Gastrocnemius medialis (tissue), 4 donors: Measurements from ENCODE around the gene MMP21. TPM values are rescaled to one million over a fixed set of nuclear protein-coding genes. Genes with fewer than 3 reads are reported as not detected.

Experiments
- ATAC-seq, 2 donors: fragments of 150-250 bp; one replicate each; pipeline ENCODE4 v1.9.1; 2016
- DNase-seq, 2 donors: peaks; one replicate each; pipeline ENCODE4 v3.0.0-alpha.2; 2019
- H3K27ac ChIP-seq, 4 donors: fragments of 200-600 bp; sonication (generic); 1 replicate in 1 of 4; 2 replicates in 3 of 4; pipeline ENCODE4 v1.5.1; 2016 to 2018; ENCODE audit warnings: mild to moderate bottlenecking in 2 of 4, moderate library complexity in 1 of 4
- H3K27me3 ChIP-seq, 3 donors: fragments of 200-600 bp; sonication (generic) in 2 of 3; 1 replicate in 1 of 3; 2 replicates in 2 of 3; pipeline versions ENCODE4 v1.5.1 to v1.6.0; 2016 to 2019; ENCODE audit warnings: mild to moderate bottlenecking in 1 of 3, moderate library complexity in 1 of 3
- H3K36me3 ChIP-seq, 2 donors: fragments of 200-600 bp; sonication (generic) in 1 of 2; one replicate each; pipeline ENCODE4 v1.5.1; 2017 to 2018
- H3K4me1 ChIP-seq, 2 donors: fragments of 200-600 bp; sonication (generic) in 1 of 2; one replicate each; pipeline ENCODE4 v1.5.1; 2016 to 2017; ENCODE audit warnings: mild to moderate bottlenecking in 2 of 2
- H3K4me3 ChIP-seq, 4 donors: fragments of 200-600 bp; sonication (generic) in 3 of 4; 1 replicate in 1 of 4; 2 replicates in 3 of 4; pipeline ENCODE4 v1.5.1; 2016 to 2019; ENCODE audit warnings: mild to moderate bottlenecking in 2 of 4
- H3K9me3 ChIP-seq, 3 donors: fragments of 200-600 bp; sonication (generic) in 2 of 3; 1 replicate in 1 of 3; 2 replicates in 2 of 3; pipeline ENCODE4 v1.5.1; 2016 to 2019
- POLR2A ChIP-seq, 2 donors: fragments of 450-650 bp; IDR thresholded peaks; one replicate each; pipeline ENCODE4 v1.6.1; 2017; ENCODE audit warnings: antibody characterized with exemption in 2 of 2, mild to moderate bottlenecking in 2 of 2, moderate library complexity in 2 of 2
- in situ Hi-C, 4 donors: fragments of 200-750 bp; cut with MboI; loops; one replicate each; pipeline versions ENCODE4 v1.15.0 to v1.8.0; 2017; ENCODE audit warnings: low sequenced_read_pairs in 4 of 4
- intact Hi-C: fragments of 100-400 bp; cut with DNase I; formaldehyde crosslinking; loops from one replicate; pipeline ENCODE4 v1.15.1; 2023; ENCODE audit warnings: low total_unique reads
- total RNA-seq, 4 donors: library from RNA; depleted of rRNA; stranded (reverse); fragments of >200 nt; gene quantifications; one replicate each; pipeline versions ENCODE4 v1.1.0 to v1.2.3, GENCODE V29; 2016
- TF ChIP-seq, protein P1 (sequence below), 5 experiments: fragments of 450-650 bp in 3 of 5; fragments of 200-600 bp in 2 of 5; sonication (generic) in 2 of 5; IDR thresholded peaks in 4 of 5; conservative IDR thresholded peaks in 1 of 5; 1 replicate in 4 of 5; 2 replicates in 1 of 5; pipeline ENCODE4 v1.5.1; 2016 to 2019; ENCODE audit warnings: antibody characterized with exemption in 5 of 5, mild to moderate bottlenecking in 3 of 5, moderate library complexity in 3 of 5

MMP21 gene
- total RNA-seq, 4 donors from 2014 or later, result not detected

DNA sequence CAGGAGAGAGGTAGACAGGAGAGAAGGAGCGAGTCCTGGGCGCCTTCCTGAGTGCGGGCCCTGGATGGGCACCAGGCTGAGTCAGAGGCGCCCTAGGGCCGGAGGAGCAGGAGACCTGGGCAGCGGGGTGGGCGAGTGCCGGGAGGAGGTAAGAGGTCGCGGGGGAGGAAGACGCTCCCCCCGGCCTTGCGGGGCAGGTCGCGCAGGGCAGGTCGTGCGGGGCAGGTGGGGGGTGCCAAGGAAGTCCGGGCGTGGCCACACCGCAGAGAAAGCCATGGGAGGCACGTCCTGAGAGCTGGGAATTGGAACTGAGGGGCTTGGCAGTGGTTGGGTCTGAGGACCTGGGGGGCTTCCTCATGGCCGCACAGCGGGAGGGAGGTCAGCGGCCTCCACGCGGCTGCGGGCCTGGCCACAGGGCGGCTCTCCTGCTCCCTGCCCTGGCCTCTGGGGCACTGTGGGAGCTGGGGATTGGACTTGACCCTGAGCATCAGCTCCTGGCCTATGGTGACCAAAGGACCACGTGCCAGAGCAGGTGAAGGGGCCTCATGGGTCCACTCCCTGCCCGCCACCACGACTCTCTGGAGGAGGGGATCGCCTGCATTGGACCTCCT is 935 bp downstream of the MMP21 start:
- Histone ChIP-seq H3K27me3 (no peaks in the 10 kb centered on the region), H3K36me3 (no peaks in the 10 kb centered on the region), H3K9me3 (no peaks in the 10 kb centered on the region), H3K4me3 (no peak overlapping the region), H3K27ac (no peak overlapping the region), H3K4me1 (no peaks in the 10 kb centered on the region)
- in situ Hi-C loops, result no loop called here
- DNase-seq (no peak), ATAC-seq (no peak)
- intact Hi-C loops, result no loop called here
- no peak for TF ChIP-seq POLR2A (IDR thresholded peaks at IDR 0.05)
- TF ChIP-seq, protein P1, sequence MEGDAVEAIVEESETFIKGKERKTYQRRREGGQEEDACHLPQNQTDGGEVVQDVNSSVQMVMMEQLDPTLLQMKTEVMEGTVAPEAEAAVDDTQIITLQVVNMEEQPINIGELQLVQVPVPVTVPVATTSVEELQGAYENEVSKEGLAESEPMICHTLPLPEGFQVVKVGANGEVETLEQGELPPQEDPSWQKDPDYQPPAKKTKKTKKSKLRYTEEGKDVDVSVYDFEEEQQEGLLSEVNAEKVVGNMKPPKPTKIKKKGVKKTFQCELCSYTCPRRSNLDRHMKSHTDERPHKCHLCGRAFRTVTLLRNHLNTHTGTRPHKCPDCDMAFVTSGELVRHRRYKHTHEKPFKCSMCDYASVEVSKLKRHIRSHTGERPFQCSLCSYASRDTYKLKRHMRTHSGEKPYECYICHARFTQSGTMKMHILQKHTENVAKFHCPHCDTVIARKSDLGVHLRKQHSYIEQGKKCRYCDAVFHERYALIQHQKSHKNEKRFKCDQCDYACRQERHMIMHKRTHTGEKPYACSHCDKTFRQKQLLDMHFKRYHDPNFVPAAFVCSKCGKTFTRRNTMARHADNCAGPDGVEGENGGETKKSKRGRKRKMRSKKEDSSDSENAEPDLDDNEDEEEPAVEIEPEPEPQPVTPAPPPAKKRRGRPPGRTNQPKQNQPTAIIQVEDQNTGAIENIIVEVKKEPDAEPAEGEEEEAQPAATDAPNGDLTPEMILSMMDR (IDR thresholded peaks at IDR 0.05 in 4 of 5, conservative IDR thresholded peaks at IDR 0.05 in 1 of 5), result no peak

- intact Hi-C loops, result no loop called here
- no peak overlapping the region for H3K4me3 ChIP-seq
- H3K27me3 ChIP-seq, result no peaks in the 10 kb centered on the region
- in situ Hi-C loops, result no loop called here
- no peaks in the 10 kb centered on the region for H3K36me3 ChIP-seq
- no peak overlapping the region for H3K27ac ChIP-seq
- no peaks in the 10 kb centered on the region for H3K9me3 ChIP-seq
- no peaks in the 10 kb centered on the region for H3K4me1 ChIP-seq
- DNase-seq (no peak), ATAC-seq (no peak)
- TF ChIP-seq, protein P1 (IDR thresholded peaks at IDR 0.05 in 4 of 5, conservative IDR thresholded peaks at IDR 0.05 in 1 of 5), result no peak
- TF ChIP-seq POLR2A (IDR thresholded peaks at IDR 0.05), result no peak
These were observed 1.7 kb downstream of the MMP21 start for GRCh38 chr10:125773687-125774543.

GRCh38 chr10:125772864-125773180 is 2.8 kb downstream of the MMP21 start:
- H3K4me3 ChIP-seq, result no peak overlapping the region
- in situ Hi-C loops, result no loop called here
- no peak overlapping the region for H3K27ac ChIP-seq
- no peak for DNase-seq
- H3K27me3 ChIP-seq, result no peaks in the 10 kb centered on the region
- H3K36me3 ChIP-seq, result no peaks in the 10 kb centered on the region
- intact Hi-C loops, result no loop called here
- H3K4me1 ChIP-seq, result no peaks in the 10 kb centered on the region
- TF ChIP-seq POLR2A (IDR thresholded peaks at IDR 0.05), result no peak
- TF ChIP-seq, protein P1 (IDR thresholded peaks at IDR 0.05 in 4 of 5, conservative IDR thresholded peaks at IDR 0.05 in 1 of 5), result no peak
- no peaks in the 10 kb centered on the region for H3K9me3 ChIP-seq
- ATAC-seq, result no peak

DNA sequence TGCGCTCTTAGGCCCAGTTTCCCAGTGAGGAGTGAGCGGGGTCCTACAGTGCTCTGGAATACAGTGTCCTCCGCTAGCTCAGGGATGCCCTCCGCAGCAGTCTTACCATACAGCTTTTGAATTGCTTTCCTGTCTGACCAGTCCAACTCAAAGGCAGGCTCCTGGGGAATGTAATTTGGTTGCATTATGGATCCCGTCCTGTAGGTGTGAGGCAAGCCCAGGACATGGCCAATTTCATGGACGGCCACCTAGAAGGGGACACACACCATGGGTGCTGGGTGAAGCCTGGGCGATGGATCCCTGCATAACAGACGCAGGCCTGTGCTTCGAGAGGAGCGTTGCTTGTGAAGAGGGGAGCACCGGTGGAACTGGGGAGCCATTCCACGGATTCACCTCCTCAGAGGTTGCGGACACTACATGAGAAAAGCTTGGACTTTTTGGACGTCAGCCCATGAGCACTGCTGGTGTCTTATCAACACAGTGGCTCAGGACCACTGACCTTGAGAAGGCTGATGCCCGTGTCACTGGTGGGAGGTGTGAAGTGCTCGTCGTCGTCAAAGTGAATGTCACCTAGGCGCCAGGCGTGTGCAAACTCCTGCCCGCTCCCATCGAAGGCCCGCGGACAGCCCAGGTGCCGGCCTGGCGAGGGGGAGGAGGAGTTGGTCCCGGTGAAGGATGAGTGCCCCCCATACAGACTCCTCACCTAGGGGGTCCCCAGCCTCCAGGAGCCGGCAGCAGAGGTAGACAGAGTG is 3.3 kb downstream of the MMP21 start:
- no peaks in the 10 kb centered on the region for H3K9me3 ChIP-seq
- TF ChIP-seq POLR2A (IDR thresholded peaks at IDR 0.05), result no peak
- TF ChIP-seq, protein P1 (IDR thresholded peaks at IDR 0.05 in 4 of 5, conservative IDR thresholded peaks at IDR 0.05 in 1 of 5), result no peak
- no peaks in the 10 kb centered on the region for H3K27me3 ChIP-seq
- ATAC-seq, result no peak
- H3K4me1 ChIP-seq, result no peaks in the 10 kb centered on the region
- in situ Hi-C loops, result no loop called here
- no peaks in the 10 kb centered on the region for H3K36me3 ChIP-seq
- no peak for DNase-seq
- intact Hi-C loops, result no loop called here
- no peak overlapping the region for H3K27ac ChIP-seq
- no peak overlapping the region for H3K4me3 ChIP-seq
